ENCODE data around the gene SAMHD1. TPM values are rescaled to one million over a fixed set of nuclear protein-coding genes. Genes with fewer than 3 reads are reported as not detected.

SAMHD1 gene
- total and polyA plus RNA-seq, 9 of the 15 experiments (the other 6 are each of a cell fraction or from before 2014, with no cell fraction given), result 6.8 to 20.4 (median 14.8) TPM

DNA sequence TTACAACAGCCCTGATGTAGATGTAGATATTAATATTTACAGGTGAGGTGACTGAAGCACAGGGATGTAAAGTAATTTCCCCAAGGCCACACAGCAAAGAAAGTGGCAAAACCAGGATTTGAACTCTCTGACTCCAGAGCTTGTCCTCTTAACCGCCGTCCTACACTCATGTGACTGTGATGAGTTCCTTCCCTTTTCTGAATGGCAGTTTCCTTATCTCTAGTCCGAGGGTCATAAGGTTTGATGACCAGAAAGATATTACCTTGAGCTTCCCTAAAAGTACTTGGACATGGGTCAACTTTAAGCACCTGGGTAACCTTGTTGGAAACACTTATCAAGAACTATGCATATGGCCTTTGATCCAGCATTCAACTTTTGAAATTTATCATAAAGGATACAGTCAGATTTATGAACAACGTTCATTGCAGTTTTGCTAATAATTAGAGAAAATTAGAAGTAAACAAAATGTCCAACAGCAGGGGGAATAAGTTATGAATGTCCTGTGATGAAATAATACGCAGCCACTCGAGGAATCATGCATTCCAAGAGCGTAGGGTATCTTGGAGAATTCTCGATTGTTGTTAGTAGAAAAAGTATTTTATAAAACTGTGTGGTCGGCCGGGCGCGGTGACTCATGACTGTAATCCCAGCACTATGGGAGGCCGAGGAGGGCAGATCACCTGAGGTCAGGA, 77.9 kb downstream of the SAMHD1 start (continued):
- TF ChIP-seq ZNF407 (IDR thresholded peaks at IDR 0.05; ENCODE audit: low read depth), result no peak
- peak; percentile 20; the same call in 1 of the 2 replicates for TF ChIP-seq CC2D1A (IDR thresholded peaks at IDR 0.05)
- TF ChIP-seq ZFP30 (CRISPR knock-in tag; IDR thresholded peaks at IDR 0.05; ENCODE audit: borderline replicate concordance), result no peak
- TF ChIP-seq GTF2F1 (IDR thresholded peaks at IDR 0.05; ENCODE audit: low read depth, low read length), result no peak
- TF ChIP-seq, protein P1, sequence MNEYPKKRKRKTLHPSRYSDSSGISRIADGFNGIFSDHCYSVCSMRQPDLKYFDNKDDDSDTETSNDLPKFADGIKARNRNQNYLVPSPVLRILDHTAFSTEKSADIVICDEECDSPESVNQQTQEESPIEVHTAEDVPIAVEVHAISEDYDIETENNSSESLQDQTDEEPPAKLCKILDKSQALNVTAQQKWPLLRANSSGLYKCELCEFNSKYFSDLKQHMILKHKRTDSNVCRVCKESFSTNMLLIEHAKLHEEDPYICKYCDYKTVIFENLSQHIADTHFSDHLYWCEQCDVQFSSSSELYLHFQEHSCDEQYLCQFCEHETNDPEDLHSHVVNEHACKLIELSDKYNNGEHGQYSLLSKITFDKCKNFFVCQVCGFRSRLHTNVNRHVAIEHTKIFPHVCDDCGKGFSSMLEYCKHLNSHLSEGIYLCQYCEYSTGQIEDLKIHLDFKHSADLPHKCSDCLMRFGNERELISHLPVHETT (CRISPR knock-in tag; conservative IDR thresholded peaks at IDR 0.05 in 1 of 2, IDR thresholded peaks at IDR 0.05 in 1 of 2), result no peak
- no peak for TF ChIP-seq JUN (IDR thresholded peaks at IDR 0.05; ENCODE audit: borderline replicate concordance, low read depth, low read length)
- no peak for TF ChIP-seq JUN (CRISPR knock-in tag; IDR thresholded peaks at IDR 0.05; ENCODE audit: borderline replicate concordance)
- TF ChIP-seq SETDB1 (IDR thresholded peaks at IDR 0.05; ENCODE audit: low read length), result no peak
- TF ChIP-seq GABPB1 (CRISPR knock-in tag; IDR thresholded peaks at IDR 0.05), result peak; percentile 46
- no peak for TF ChIP-seq ARID2 (IDR thresholded peaks at IDR 0.05)
- no peak for TF ChIP-seq GATA2 (CRISPR knock-in tag; IDR thresholded peaks at IDR 0.05)
- TF ChIP-seq, protein P2, sequence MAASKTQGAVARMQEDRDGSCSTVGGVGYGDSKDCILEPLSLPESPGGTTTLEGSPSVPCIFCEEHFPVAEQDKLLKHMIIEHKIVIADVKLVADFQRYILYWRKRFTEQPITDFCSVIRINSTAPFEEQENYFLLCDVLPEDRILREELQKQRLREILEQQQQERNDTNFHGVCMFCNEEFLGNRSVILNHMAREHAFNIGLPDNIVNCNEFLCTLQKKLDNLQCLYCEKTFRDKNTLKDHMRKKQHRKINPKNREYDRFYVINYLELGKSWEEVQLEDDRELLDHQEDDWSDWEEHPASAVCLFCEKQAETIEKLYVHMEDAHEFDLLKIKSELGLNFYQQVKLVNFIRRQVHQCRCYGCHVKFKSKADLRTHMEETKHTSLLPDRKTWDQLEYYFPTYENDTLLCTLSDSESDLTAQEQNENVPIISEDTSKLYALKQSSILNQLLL (CRISPR knock-in tag; IDR thresholded peaks at IDR 0.05; ENCODE audit: borderline replicate concordance), result no peak
- no peak for TF ChIP-seq ZBTB12 (CRISPR knock-in tag; IDR thresholded peaks at IDR 0.05)
- TF ChIP-seq RFX1 (IDR thresholded peaks at IDR 0.05), result no peak
- no peak for TF ChIP-seq NRF1 (conservative IDR thresholded peaks at IDR 0.05 in 1 of 2, IDR thresholded peaks at IDR 0.05 in 1 of 2)
- no peak for TF ChIP-seq CHD1 (IDR thresholded peaks at IDR 0.05; ENCODE audit: low read length)

All from K562 (cell line).